Type B pancreatic cell (in vitro differentiated cells): ENCODE measurements around the gene ARHGAP23. TPM values are rescaled to one million over a fixed set of nuclear protein-coding genes. Genes with fewer than 3 reads are reported as not detected.
A peak's percentile ranks its signal among the peaks of the same experiment; 100 is the strongest.

Experiments used
- DNase-seq: peaks from one replicate; pipeline ENCODE4 v3.0.0; 2021; ENCODE audit warnings: mixed read lengths; ENCODE audit not compliant: unreplicated experiment; ENCODE audit errors: extremely low spot score
- H3K27ac Mint-ChIP-seq: 2 replicates; pipeline ENCODE4 v1.8.0; 2021; ENCODE audit warnings: mild to moderate bottlenecking, mixed read lengths
- H3K27me3 Mint-ChIP-seq: 2 replicates; pipeline ENCODE4 v1.8.0; 2021; ENCODE audit warnings: mixed read lengths
- H3K36me3 Mint-ChIP-seq: 2 replicates; pipeline ENCODE4 v1.8.0; 2021; ENCODE audit warnings: mixed read lengths
- H3K4me1 Mint-ChIP-seq: one replicate; pipeline ENCODE4 v1.8.0; 2021; ENCODE audit warnings: mixed read lengths; ENCODE audit not compliant: unreplicated experiment
- H3K4me3 Mint-ChIP-seq: 2 replicates; pipeline ENCODE4 v1.8.0; 2021; ENCODE audit warnings: mild to moderate bottlenecking, mixed read lengths
- H3K9me3 Mint-ChIP-seq: 2 replicates; pipeline ENCODE4 v1.8.0; 2021; ENCODE audit warnings: mixed read lengths
- total RNA-seq: library from RNA; stranded (reverse); gene quantifications from 2 replicates; pipeline ENCODE4 v1.2.1, GENCODE V29; 2021; ENCODE audit warnings: low replicate concordance
- TF ChIP-seq, protein P1 (sequence below): fragments of 200-600 bp; sonication (generic); conservative IDR thresholded peaks from 2 replicates; pipeline ENCODE4 v1.5.0; 2021; ENCODE audit warnings: antibody characterized with exemption, mild to moderate bottlenecking

Gene ARHGAP23
- total RNA-seq, 1 donor from 2014 or later: 114 TPM

DNA sequence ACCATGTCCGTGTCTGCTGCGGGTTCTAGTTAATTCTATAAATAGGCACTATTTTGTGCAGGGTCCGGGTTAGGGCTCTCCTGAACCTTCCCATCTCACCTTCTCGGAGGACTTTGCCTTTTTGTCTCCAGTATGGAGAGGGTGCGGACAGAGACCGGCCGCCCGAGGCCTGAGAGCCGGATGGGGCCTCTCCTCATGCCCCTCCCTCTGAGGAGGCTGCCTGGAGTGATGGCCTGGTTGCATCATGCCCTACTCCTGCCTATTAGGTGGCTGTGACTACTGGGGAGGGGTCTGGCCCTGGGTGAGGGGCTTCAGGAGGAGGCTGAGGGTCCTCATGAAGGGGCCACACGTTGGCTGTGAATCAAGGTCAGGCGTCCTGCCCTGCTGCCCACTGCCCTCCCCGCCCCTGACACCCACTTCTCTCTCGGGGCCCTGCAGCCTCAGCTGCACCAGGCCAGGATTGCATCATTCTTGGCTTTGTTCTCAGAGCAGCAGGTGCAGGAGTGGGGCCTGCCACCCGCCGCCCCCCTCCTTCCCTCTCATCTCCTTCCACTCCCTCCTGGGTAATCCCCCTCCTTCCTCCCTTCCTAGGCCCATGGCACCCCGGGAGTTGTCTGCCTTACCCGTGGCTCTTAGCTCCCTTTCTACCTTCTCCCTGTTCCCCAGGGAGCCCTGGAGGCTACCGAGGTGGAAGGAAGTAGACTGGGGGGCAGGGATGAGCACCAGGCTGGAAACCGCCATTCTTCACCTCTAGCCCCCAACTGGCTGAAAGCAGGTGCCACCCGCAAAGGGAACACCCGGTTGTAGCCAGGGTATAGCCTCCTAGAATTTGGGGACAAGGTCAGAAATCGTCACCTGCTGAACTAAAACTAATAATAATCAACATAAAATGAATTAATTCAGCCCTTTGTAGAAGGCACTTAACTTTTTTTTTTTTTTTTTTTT is 12.7 kb upstream of the ARHGAP23 start:
- H3K27me3 Mint-ChIP-seq: peaks cover 23% of the 10 kb centered on the region
- H3K9me3 Mint-ChIP-seq: no peaks in the 10 kb centered on the region
- TF ChIP-seq, protein P1, sequence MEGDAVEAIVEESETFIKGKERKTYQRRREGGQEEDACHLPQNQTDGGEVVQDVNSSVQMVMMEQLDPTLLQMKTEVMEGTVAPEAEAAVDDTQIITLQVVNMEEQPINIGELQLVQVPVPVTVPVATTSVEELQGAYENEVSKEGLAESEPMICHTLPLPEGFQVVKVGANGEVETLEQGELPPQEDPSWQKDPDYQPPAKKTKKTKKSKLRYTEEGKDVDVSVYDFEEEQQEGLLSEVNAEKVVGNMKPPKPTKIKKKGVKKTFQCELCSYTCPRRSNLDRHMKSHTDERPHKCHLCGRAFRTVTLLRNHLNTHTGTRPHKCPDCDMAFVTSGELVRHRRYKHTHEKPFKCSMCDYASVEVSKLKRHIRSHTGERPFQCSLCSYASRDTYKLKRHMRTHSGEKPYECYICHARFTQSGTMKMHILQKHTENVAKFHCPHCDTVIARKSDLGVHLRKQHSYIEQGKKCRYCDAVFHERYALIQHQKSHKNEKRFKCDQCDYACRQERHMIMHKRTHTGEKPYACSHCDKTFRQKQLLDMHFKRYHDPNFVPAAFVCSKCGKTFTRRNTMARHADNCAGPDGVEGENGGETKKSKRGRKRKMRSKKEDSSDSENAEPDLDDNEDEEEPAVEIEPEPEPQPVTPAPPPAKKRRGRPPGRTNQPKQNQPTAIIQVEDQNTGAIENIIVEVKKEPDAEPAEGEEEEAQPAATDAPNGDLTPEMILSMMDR: no peak
- peak overlapping the region; percentile 84 for H3K27ac Mint-ChIP-seq
- H3K36me3 Mint-ChIP-seq: no peaks in the 10 kb centered on the region
- H3K4me3 Mint-ChIP-seq: peak overlapping the region; percentile 69
- no peak for DNase-seq
- H3K4me1 Mint-ChIP-seq: no peaks in the 10 kb centered on the region

DNA sequence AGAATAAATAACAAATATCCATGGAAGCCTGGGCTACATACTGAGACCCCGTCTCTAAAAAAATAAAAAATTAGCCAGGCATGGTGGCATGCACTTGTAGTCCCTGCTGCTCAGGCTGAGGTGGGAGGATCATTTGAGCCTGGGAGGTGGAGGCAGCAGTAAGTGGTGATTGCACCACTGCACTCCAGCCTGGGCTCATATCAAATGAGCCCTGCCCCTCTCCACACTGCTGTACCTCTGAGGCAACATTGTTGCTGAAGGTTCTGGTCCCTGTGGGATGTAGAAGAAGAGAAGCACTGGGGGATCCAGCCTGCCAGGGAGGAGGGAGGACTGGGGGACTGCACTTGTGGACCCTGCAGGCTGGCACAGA is 11.4 kb upstream of the ARHGAP23 start:
- Mint-ChIP-seq H3K27ac (peak overlapping the region; percentile 48), H3K4me1 (peaks cover 3% of the 10 kb centered on the region), H3K9me3 (no peaks in the 10 kb centered on the region), H3K27me3 (peaks cover 31% of the 10 kb centered on the region), H3K4me3 (peak overlapping the region; percentile 49), H3K36me3 (no peaks in the 10 kb centered on the region)
- TF ChIP-seq, protein P1: no peak
- no peak for DNase-seq

DNA sequence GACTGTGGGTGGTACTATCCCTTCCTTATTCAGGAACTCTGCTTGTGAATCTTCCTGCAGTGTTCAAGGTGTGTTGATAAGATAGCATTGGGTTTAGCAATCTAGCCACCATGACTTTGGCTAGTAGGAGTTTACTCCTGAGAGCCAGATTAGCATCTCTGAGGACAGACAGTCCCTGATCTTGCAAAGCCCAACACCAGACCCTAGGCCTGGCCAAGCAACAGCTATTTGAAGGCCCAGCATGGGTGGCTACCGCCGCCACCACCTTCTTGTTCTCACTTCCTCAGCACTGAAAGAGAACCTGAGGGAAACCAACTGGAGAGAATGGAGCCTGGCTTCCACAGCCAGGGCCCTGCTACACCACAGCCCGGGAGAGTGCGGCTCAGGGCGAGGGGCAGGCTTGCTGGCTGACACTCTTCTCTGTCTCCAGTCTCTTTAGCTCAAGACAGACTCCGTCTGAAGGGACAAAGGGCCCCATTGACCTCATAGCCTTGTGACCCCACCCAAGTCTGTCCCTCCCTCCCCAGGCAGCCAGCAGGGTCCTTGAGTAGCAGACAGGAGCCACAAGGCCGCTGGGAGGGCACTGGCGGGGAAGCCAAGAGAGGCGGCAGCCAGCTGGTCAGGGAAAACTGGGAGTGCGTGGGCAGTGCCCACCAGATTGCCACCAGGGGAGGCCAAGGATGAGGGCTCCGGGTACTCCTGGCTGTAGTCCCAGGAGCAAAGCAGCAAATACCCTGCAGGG is 10.9 kb upstream of the ARHGAP23 start:
- Mint-ChIP-seq H3K4me1 (peaks cover 3% of the 10 kb centered on the region), H3K4me3 (peak overlapping the region; percentile 49), H3K27ac (peak overlapping the region; percentile 48), H3K27me3 (peaks cover 37% of the 10 kb centered on the region), H3K36me3 (no peaks in the 10 kb centered on the region), H3K9me3 (no peaks in the 10 kb centered on the region)
- TF ChIP-seq, protein P1: no peak
- DNase-seq: no peak

DNA sequence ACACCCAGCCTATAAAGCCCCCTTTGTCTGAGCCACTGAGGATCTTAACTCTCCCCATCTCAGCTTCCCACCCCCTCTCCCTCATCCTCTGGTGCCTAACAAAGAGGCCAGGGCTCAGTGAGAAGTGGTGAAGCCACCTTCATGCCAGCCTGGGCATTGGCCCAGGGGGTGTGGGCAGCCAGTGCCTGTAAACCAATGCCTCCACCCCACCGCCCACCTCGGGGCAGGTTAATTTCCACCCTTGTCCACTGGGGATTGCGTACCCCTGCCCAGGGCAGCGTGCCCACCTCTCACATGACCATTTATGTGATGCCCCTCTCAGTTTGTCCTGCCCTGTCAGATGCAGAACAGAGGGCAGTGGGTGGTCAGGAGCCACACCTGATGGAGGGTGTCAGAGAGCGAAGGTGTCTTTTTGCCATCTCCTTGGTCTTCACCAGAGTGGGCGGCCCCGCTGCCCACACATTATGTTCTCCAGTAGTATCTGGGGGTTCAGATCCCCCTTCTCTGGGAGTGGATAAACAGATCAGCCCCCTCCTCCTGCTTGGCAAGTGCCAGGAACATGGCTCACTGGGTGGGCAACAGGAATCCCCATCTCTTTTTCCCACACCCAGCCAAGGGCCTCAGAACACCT is 10.1 kb upstream of the ARHGAP23 start:
- Mint-ChIP-seq H3K4me3 (peak overlapping the region; percentile 89), H3K4me1 (peaks cover 3% of the 10 kb centered on the region), H3K27me3 (peaks cover 37% of the 10 kb centered on the region), H3K27ac (peak overlapping the region; percentile 72), H3K9me3 (no peaks in the 10 kb centered on the region), H3K36me3 (no peaks in the 10 kb centered on the region)
- TF ChIP-seq, protein P1: no peak
- DNase-seq: no peak

DNA sequence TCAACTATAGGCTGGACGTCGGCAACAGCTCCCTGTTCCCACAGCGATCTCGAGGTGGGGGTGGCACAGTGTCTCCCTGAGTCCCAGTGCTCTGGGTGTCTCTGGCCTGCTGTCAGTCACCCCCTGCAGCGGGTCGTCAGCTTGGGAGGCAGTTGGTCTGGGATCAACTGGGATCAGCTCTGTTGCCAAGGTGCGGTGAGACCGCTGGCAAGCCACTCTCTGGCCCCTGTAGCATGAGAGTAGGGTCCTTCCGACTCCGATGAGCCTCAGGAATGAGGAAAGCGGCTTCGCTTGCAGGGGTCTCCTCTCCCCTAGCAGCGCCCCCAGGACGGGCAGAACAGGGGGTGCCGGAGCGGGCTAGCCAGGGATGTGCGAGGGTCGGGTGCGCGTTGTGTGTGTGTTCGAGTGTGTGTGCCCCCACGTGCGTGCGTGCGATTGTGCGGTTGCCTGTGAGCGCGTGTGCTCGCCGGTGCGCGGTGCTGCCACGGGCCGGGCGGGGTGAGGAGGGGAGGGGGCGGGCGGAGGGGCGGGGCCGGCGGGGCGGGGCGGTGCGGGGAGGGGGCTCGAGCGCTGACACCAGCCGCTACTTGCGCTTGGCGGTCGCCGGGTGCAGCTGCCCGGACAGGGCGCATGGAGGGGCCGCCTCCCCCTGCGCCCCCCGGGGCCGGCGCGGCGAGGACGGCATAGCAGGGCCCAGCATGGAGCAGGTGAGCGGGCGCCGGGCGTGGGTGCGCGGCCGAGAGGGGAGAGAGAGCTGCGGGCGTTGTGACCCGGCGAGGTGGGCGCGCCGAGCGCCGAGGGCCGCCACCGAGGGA is 9.4 kb upstream of the ARHGAP23 start:
- DNase-seq: no peak
- H3K4me3 Mint-ChIP-seq: peak overlapping the region; percentile 89
- H3K9me3 Mint-ChIP-seq: no peaks in the 10 kb centered on the region
- H3K36me3 Mint-ChIP-seq: no peaks in the 10 kb centered on the region
- peaks cover 8% of the 10 kb centered on the region for H3K4me1 Mint-ChIP-seq
- H3K27me3 Mint-ChIP-seq: peaks cover 41% of the 10 kb centered on the region
- H3K27ac Mint-ChIP-seq: peak overlapping the region; percentile 72
- TF ChIP-seq, protein P1: no peak
